Sigmoid colon (tissue), 7 donors: ENCODE data around the gene MYOF. TPM values are rescaled to one million over a fixed set of nuclear protein-coding genes. Genes with fewer than 3 reads are reported as not detected.

Experiments
- DNase-seq: peaks from one replicate; pipeline ENCODE4 v3.0.0-alpha.2; 2019
- H3K27ac ChIP-seq, 4 donors: fragments of 200-600 bp; sonication (generic); one replicate each; pipeline ENCODE4 v1.5.1; 2016 to 2019; ENCODE audit warnings: mild to moderate bottlenecking in 1 of 4
- H3K27me3 ChIP-seq, 3 donors: fragments of 200-600 bp; sonication (generic); one replicate each; pipeline ENCODE4 v1.5.1; 2019; ENCODE audit warnings: mild to moderate bottlenecking in 1 of 3
- H3K36me3 ChIP-seq, 4 donors: fragments of 200-600 bp; sonication (generic); one replicate each; pipeline ENCODE4 v1.5.1; 2016 to 2019
- H3K4me1 ChIP-seq, 4 donors: fragments of 200-600 bp; sonication (generic); one replicate each; pipeline ENCODE4 v1.5.1; 2017 to 2019
- H3K4me3 ChIP-seq, 4 donors: fragments of 200-600 bp; sonication (generic); one replicate each; pipeline ENCODE4 v1.5.1; 2017 to 2019; ENCODE audit warnings: mild to moderate bottlenecking in 2 of 4, moderate library complexity in 1 of 4
- H3K9me3 ChIP-seq, 4 donors: fragments of 200-600 bp in 3 of 4; sonication (generic) in 3 of 4; one replicate each; pipeline versions ENCODE4 v1.5.1 to v1.6.1; 2013 to 2019
- CTCF ChIP-seq, 4 experiments: fragments of 450-650 bp in 3 of 4; fragments of 200-600 bp in 1 of 4; IDR thresholded peaks; one replicate each; pipeline ENCODE4 v1.5.1; 2016 to 2019; ENCODE audit warnings: antibody characterized with exemption in 4 of 4, mild to moderate bottlenecking in 3 of 4, moderate library complexity in 2 of 4
- EP300 ChIP-seq, 4 donors: sonication (generic); formaldehyde crosslinking; IDR thresholded peaks; one replicate each; pipeline ENCODE4 v1.6.1; 2017; ENCODE audit warnings: antibody characterized with exemption in 4 of 4
- POLR2A ChIP-seq, 2 donors: fragments of 450-650 bp; IDR thresholded peaks; one replicate each; pipeline ENCODE4 v1.6.1; 2016; ENCODE audit warnings: antibody characterized with exemption in 2 of 2, mild to moderate bottlenecking in 2 of 2, moderate library complexity in 2 of 2
- POLR2AphosphoS5 ChIP-seq, 4 donors: sonication (generic); formaldehyde crosslinking; IDR thresholded peaks; one replicate each; pipeline ENCODE4 v1.6.1; 2017; ENCODE audit warnings: antibody characterized with exemption in 4 of 4
- WGBS, 2 donors: extraction: QIAGEN DNeasy Blood & Tissue Kit; methylation state at CpG; one replicate each; pipeline ENCODE4 v1.1.7; 2013; 5-methylcytosine and 5-hydroxymethylcytosine counted together
- intact Hi-C: fragments of 100-400 bp; cut with DNase I; formaldehyde crosslinking; loops from one replicate; pipeline ENCODE4 v1.15.1; 2023
- polyA plus RNA-seq, 3 donors: library from polyadenylated mRNA; stranded (reverse); fragments of 200-250 nt; gene quantifications; one replicate each; pipeline ENCODE4 v1.2.3, GENCODE V29; 2013
- total RNA-seq, 4 donors: library from RNA; depleted of rRNA; stranded (reverse); fragments of >200 nt; gene quantifications; one replicate each; pipeline ENCODE4 v1.1.0, GENCODE V29; 2016
- donor health status: healthy with polysubstance abuse.
- donor health status: Bipolar disorder and iron deficiency.
- donor health status: healthy.

The MYOF gene
- total and polyA plus RNA-seq, 7 donors: 12.6 to 83.4 (median 36.3) TPM

DNA sequence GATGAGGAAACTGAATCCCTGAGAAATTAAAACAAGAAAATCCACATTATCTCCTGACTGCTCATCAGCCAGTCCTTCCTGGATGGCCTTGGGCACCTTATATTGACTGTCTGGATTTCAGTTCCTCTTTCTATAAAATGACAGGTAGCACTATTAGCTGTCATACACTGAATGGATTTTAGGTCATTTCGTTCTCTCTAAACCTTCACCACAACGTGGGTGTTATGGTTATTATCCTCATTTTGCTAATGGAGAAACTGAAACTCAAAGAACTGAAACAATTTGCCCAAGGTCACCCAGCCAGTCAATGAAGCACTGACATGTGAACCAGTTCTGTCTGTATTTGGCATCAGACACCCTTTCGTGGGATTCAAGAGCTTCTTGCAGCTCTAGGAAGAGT, 214.6 kb downstream of the MYOF start:
- TF ChIP-seq POLR2AphosphoS5 (IDR thresholded peaks at IDR 0.05) (no peak), CTCF (IDR thresholded peaks at IDR 0.05) (no peak), EP300 (IDR thresholded peaks at IDR 0.05) (no peak), POLR2A (IDR thresholded peaks at IDR 0.05) (no peak)
- Histone ChIP-seq H3K4me3 (no peak overlapping the region), H3K36me3 (no peaks in the 10 kb centered on the region), H3K27ac (no peak overlapping the region), H3K9me3 (no peaks in the 10 kb centered on the region), H3K27me3 (no peaks in the 10 kb centered on the region), H3K4me1 (no peaks in the 10 kb centered on the region)
- no peak for DNase-seq
- WGBS, 2 donors: 57 to 69% methylated on average over 3 of the region's 3 CpGs
- intact Hi-C loops: no loop called here

GRCh38 chr10:93266858-93267257, 215.3 kb downstream of the MYOF start:
- 87 to 92% methylated on average over 4 of the region's 4 CpGs for WGBS, 2 donors
- DNase-seq: no peak
- H3K4me1 ChIP-seq: no peaks in the 10 kb centered on the region
- H3K27me3 ChIP-seq: no peaks in the 10 kb centered on the region
- TF ChIP-seq CTCF (IDR thresholded peaks at IDR 0.05) (no peak), EP300 (IDR thresholded peaks at IDR 0.05) (no peak), POLR2AphosphoS5 (IDR thresholded peaks at IDR 0.05) (no peak), POLR2A (IDR thresholded peaks at IDR 0.05) (no peak)
- H3K27ac ChIP-seq: no peak overlapping the region
- no peaks in the 10 kb centered on the region for H3K36me3 ChIP-seq
- intact Hi-C loops: no loop called here
- no peak overlapping the region for H3K4me3 ChIP-seq
- H3K9me3 ChIP-seq: no peaks in the 10 kb centered on the region

DNA sequence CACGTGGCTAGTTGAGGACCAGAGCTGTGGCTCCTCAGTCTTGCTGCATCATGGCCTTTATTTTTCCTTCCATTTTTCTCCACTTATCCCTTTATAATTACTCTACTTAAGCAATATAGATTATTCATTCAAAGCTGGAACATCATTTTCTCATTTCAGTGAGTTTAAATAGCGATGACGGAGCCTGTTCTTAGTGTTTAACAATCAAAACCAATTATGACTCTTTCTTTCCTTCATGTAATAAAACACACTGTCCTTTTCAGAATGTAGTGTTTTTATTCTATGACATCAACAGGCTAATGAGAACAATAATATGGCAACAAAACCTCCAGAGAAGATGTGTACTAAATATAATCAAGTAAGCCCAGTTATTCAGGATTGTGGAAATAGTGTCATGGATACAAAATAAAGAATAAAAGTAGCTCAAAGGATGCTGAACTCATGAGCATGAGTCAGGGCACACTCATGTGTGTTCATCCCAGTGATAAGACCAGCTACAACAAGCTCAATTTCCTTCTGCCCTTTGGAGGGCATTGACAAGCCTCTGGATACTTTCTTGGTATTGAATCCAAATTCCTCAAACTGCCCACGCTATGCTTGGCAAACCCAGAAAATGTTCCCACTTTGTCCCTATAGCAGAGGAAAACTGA, 220.0 kb downstream of the MYOF start:
- Histone ChIP-seq H3K4me3 (no peak overlapping the region), H3K36me3 (no peaks in the 10 kb centered on the region), H3K4me1 (no peaks in the 10 kb centered on the region), H3K27me3 (no peaks in the 10 kb centered on the region), H3K27ac (no peak overlapping the region), H3K9me3 (no peaks in the 10 kb centered on the region)
- WGBS, 2 donors: 97 to 98% methylated on average over 4 of the region's 4 CpGs
- no peak for DNase-seq
- intact Hi-C loops: no loop called here
- no peak for TF ChIP-seq POLR2AphosphoS5 (IDR thresholded peaks at IDR 0.05)
- TF ChIP-seq POLR2A (IDR thresholded peaks at IDR 0.05): no peak
- TF ChIP-seq CTCF (IDR thresholded peaks at IDR 0.05): no peak
- TF ChIP-seq EP300 (IDR thresholded peaks at IDR 0.05): no peak

DNA sequence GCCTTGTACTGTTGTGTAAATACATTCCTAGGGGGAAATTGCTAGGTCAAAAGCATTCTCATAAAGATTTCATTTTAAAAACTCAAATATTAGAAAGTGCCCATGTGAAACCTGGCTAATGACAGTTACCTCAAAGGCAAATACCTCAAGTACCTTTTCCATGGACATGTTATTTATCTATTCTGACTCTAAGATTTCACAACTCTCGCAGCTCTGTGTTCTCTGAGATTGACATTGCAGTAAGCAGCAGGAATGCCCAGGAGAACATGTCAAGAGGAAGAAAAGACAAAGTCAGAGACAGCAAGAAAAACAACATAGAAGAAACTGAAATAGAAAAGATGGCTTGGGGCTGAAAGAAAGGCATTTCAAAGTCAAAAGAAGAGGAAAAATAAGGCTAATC, 221.0 kb downstream of the MYOF start:
- H3K27me3 ChIP-seq: no peaks in the 10 kb centered on the region
- DNase-seq: no peak
- no peaks in the 10 kb centered on the region for H3K36me3 ChIP-seq
- intact Hi-C loops: no loop called here
- TF ChIP-seq EP300 (IDR thresholded peaks at IDR 0.05): no peak
- no peak for TF ChIP-seq CTCF (IDR thresholded peaks at IDR 0.05)
- TF ChIP-seq POLR2A (IDR thresholded peaks at IDR 0.05): no peak
- TF ChIP-seq POLR2AphosphoS5 (IDR thresholded peaks at IDR 0.05): no peak
- no peak overlapping the region for H3K27ac ChIP-seq
- 78 to 88% methylated on average over 1 of the region's 1 CpG for WGBS, 2 donors
- no peaks in the 10 kb centered on the region for H3K4me1 ChIP-seq
- H3K4me3 ChIP-seq: no peak overlapping the region
- H3K9me3 ChIP-seq: no peaks in the 10 kb centered on the region

DNA sequence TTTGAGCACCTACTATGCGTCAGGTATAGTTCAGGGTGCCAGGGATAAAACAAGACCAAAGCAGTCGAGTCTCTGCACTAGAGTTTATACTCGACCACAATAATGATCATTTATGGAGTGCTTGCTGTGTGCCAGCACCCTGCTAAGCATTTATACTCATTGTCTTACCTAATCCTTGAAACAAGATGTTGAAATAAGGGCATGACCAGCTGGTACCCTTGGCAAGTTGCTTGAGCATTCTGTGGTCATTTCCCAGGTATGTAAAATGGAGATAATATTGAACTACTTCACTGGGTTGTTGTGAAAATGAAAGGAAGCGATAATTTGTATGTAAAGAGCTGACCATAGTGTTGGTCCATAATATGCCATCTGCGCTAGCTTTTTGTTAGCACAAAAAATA, 223.0 kb downstream of the MYOF start:
- WGBS, 2 donors: 90 to 93% methylated on average over 5 of the region's 5 CpGs
- intact Hi-C loops: no loop called here
- no peak for DNase-seq
- no peak for TF ChIP-seq EP300 (IDR thresholded peaks at IDR 0.05)
- no peak for TF ChIP-seq CTCF (IDR thresholded peaks at IDR 0.05)
- TF ChIP-seq POLR2AphosphoS5 (IDR thresholded peaks at IDR 0.05): no peak
- TF ChIP-seq POLR2A (IDR thresholded peaks at IDR 0.05): no peak
- Histone ChIP-seq H3K9me3 (no peaks in the 10 kb centered on the region), H3K36me3 (no peaks in the 10 kb centered on the region), H3K27ac (no peak overlapping the region), H3K4me3 (no peak overlapping the region), H3K27me3 (no peaks in the 10 kb centered on the region), H3K4me1 (no peaks in the 10 kb centered on the region)
